Measurements from ENCODE around the gene BEAN1.

DNA sequence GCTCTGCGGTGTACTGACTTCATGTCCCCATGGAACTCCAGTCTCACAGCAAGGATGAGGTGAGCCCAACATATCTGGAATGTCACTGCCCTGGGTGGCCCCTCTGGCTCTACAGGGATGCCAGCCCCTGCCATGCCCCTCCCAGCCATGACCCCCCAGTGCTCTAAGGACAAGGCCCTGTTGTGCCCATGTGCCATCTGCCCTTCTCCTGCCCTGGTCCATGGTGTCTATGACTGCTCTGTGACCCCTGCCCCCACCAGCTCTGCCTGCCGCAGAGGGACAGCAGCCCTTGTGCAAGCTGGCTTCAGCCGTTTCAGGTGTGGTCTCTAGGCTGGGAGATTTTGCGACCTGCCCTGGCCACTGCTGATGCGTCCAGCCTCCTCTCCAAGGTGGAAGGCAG lies 82.5 kb downstream of the BEAN1 start:
- TF ChIP-seq EP300 (IDR thresholded peaks at IDR 0.05), result no peak
- TF ChIP-seq, protein P1, sequence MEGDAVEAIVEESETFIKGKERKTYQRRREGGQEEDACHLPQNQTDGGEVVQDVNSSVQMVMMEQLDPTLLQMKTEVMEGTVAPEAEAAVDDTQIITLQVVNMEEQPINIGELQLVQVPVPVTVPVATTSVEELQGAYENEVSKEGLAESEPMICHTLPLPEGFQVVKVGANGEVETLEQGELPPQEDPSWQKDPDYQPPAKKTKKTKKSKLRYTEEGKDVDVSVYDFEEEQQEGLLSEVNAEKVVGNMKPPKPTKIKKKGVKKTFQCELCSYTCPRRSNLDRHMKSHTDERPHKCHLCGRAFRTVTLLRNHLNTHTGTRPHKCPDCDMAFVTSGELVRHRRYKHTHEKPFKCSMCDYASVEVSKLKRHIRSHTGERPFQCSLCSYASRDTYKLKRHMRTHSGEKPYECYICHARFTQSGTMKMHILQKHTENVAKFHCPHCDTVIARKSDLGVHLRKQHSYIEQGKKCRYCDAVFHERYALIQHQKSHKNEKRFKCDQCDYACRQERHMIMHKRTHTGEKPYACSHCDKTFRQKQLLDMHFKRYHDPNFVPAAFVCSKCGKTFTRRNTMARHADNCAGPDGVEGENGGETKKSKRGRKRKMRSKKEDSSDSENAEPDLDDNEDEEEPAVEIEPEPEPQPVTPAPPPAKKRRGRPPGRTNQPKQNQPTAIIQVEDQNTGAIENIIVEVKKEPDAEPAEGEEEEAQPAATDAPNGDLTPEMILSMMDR (IDR thresholded peaks at IDR 0.05), result no peak
